PC-9 (cell line): ENCODE data around the gene SMIM3. TPM values are rescaled to one million over a fixed set of nuclear protein-coding genes. Genes with fewer than 3 reads are reported as not detected.

ENCODE experiments used
- BruUV-seq: library from RNA; stranded (reverse); fragments of 400-500 nt; replicated peaks from 2 replicates; lab custom pipeline; 2021; lab: Mats Ljungman, UMichigan
- CTCF ChIA-PET: fragments of 300-600 bp; sonication (Branson Sonifier 250); formaldehyde crosslinking; loops from one replicate; lab custom pipeline; 2022; ENCODE audit warnings: antibody characterized with exemption; lab: Charles Lee
- POLR2A ChIA-PET: fragments of 300-600 bp; sonication (Branson Sonifier 250); formaldehyde crosslinking; loops from one replicate; lab custom pipeline; 2022; ENCODE audit warnings: antibody characterized with exemption; ENCODE audit not compliant: unreplicated experiment; lab: Charles Lee
- DNase-seq, 2 experiments: peaks; one replicate each; pipeline versions ENCODE4 v3.0.0 to v3.0.0-alpha.2; 2015 to 2022; ENCODE audit warnings: mixed read lengths in 1 of 2
- H2AFZ ChIP-seq: fragments of 200-600 bp; sonication (generic); 2 replicates; pipeline ENCODE4 v1.8.1; 2017; ENCODE audit warnings: antibody characterized with exemption
- H3F3A ChIP-seq: fragments of 200-600 bp; sonication (generic); 2 replicates; pipeline ENCODE4 v1.8.1; 2017; ENCODE audit warnings: antibody characterized with exemption, mild to moderate bottlenecking, low read depth; ENCODE audit not compliant: insufficient read depth
- H3K27ac ChIP-seq: fragments of 200-600 bp; sonication (generic); 2 replicates; pipeline ENCODE4 v1.6.1; 2016; ENCODE audit warnings: mixed run types
- H3K27me3 ChIP-seq: fragments of 200-600 bp; sonication (generic); 2 replicates; pipeline ENCODE4 v1.6.1; 2016; ENCODE audit warnings: low read depth, mixed run types; ENCODE audit not compliant: insufficient read depth
- H3K36me3 ChIP-seq: fragments of 200-600 bp; sonication (generic); 2 replicates; pipeline ENCODE4 v1.6.1; 2016; ENCODE audit warnings: low read depth, mixed run types
- H3K4me1 ChIP-seq: fragments of 200-600 bp; sonication (generic); replicated peaks from 2 replicates; pipeline ENCODE4 v1.6.1; 2016; ENCODE audit warnings: mixed run types; ENCODE audit not compliant: insufficient read depth
- H3K4me2 ChIP-seq: fragments of 200-600 bp; sonication (generic); 2 replicates; pipeline ENCODE4 v1.6.1; 2017; ENCODE audit warnings: mixed run types
- H3K4me3 ChIP-seq: fragments of 200-600 bp; sonication (generic); 2 replicates; pipeline ENCODE4 v1.6.1; 2016; ENCODE audit warnings: mixed run types
- H3K79me2 ChIP-seq: fragments of 200-600 bp; sonication (generic); 2 replicates; pipeline ENCODE4 v1.6.1; 2017; ENCODE audit warnings: low read depth, mixed run types
- H3K9me2 ChIP-seq: fragments of 200-600 bp; sonication (generic); 2 replicates; pipeline ENCODE4 v1.8.1; 2017; ENCODE audit warnings: mild to moderate bottlenecking; ENCODE audit not compliant: insufficient read depth
- H3K9me3 ChIP-seq: fragments of 200-600 bp; sonication (generic); 2 replicates; pipeline ENCODE4 v1.8.1; 2016; ENCODE audit warnings: low read depth; ENCODE audit not compliant: insufficient read depth
- H4K20me1 ChIP-seq: fragments of 200-600 bp; sonication (generic); 2 replicates; pipeline ENCODE4 v1.8.1; 2017; ENCODE audit not compliant: insufficient read depth
- CTCF ChIP-seq: fragments of 200-600 bp; sonication (generic); conservative IDR thresholded peaks from 2 replicates; pipeline ENCODE4 v1.6.1; 2017; ENCODE audit warnings: mixed run types, antibody characterized with exemption, mild to moderate bottlenecking, moderate library complexity
- EZH2 ChIP-seq: fragments of 200-600 bp; sonication (generic); IDR thresholded peaks from 2 replicates; pipeline ENCODE4 v1.8.0; 2017; ENCODE audit warnings: antibody characterized with exemption, low read depth
- intact Hi-C: fragments of 100-400 bp; cut with micrococcal nuclease; formaldehyde crosslinking; loops from one replicate; pipeline ENCODE4 v1.10.0; 2022; ENCODE audit not compliant: unreplicated experiment
- total RNA-seq: library from RNA; stranded (reverse); gene quantifications from 2 replicates; pipeline ENCODE4 v1.2.3, GENCODE V29; 2021

Gene SMIM3
- total RNA-seq, 1 experiment from 2014 or later: 12.1 TPM

- Histone ChIP-seq H3K36me3 (no peaks in the 10 kb centered on the region), H2AFZ (no peak overlapping the region), H3K4me2 (peak overlapping the region; percentile 78), H3F3A (peaks cover 10% of the 10 kb centered on the region), H3K9me3 (no peaks in the 10 kb centered on the region), H4K20me1 (no peaks in the 10 kb centered on the region), H3K4me3 (peak overlapping the region; percentile 73; the same call in 1 of the 2 replicates), H3K27ac (no peak overlapping the region), H3K9me2 (no peaks in the 10 kb centered on the region), H3K4me1 (peaks cover 28% of the 10 kb centered on the region), H3K79me2 (no peaks in the 10 kb centered on the region), H3K27me3 (no peaks in the 10 kb centered on the region)
- no TSS peak for BruUV-seq
- DNase-seq: no peak
- CTCF ChIA-PET: interaction anchor here (0.6 to 0.7 kb wide), 2 partner anchors 218 to 942 kb away, joined by 4 read pairs; no protein-coding TSS in a partner anchor
- intact Hi-C loops: no loop called here
- POLR2A ChIA-PET: interaction anchor here (0.6 to 1.2 kb wide), 2 partner anchors 19 kb away, joined by 4 to 6 read pairs; partner anchors contain the start of gene DCTN4
- TF ChIP-seq EZH2 (no peak), CTCF (no peak)
Measured at GRCh38 chr5:150777685-150778084, 872 bp upstream of the SMIM3 start.

GRCh38 chr5:150778088-150778516 lies 455 bp upstream of the SMIM3 start:
- H3K36me3 ChIP-seq: no peaks in the 10 kb centered on the region
- CTCF ChIA-PET: interaction anchor here (0.6 to 1.3 kb wide), 4 partner anchors 11 to 942 kb away, joined by 3 to 4 read pairs (median 4); partner anchors contain the start of gene DCTN4
- peak overlapping the region; percentile 73; the same call in 1 of the 2 replicates for H3K4me3 ChIP-seq
- no peak for TF ChIP-seq CTCF
- no peak for TF ChIP-seq EZH2
- intact Hi-C loops: no loop called here
- no peaks in the 10 kb centered on the region for H3K9me3 ChIP-seq
- BruUV-seq: no TSS peak
- H3K4me1 ChIP-seq: peaks cover 32% of the 10 kb centered on the region
- H3K27ac ChIP-seq: no peak overlapping the region
- no peaks in the 10 kb centered on the region for H4K20me1 ChIP-seq
- peak overlapping the region; percentile 98 for H2AFZ ChIP-seq
- POLR2A ChIA-PET: interaction anchor here (0.7 to 1.2 kb wide), 2 partner anchors 12 to 19 kb away, joined by 3 to 4 read pairs; partner anchors contain the start of gene DCTN4
- peaks cover 14% of the 10 kb centered on the region for H3F3A ChIP-seq
- H3K4me2 ChIP-seq: peak overlapping the region; percentile 78
- H3K9me2 ChIP-seq: no peaks in the 10 kb centered on the region
- no peak for DNase-seq
- no peaks in the 10 kb centered on the region for H3K27me3 ChIP-seq
- H3K79me2 ChIP-seq: no peaks in the 10 kb centered on the region

- Histone ChIP-seq H3K4me2 (peak overlapping the region; percentile 78), H2AFZ (peak overlapping the region; percentile 98), H3K36me3 (no peaks in the 10 kb centered on the region), H3K4me1 (peaks cover 36% of the 10 kb centered on the region), H3F3A (peaks cover 16% of the 10 kb centered on the region), H3K9me3 (no peaks in the 10 kb centered on the region), H3K27me3 (no peaks in the 10 kb centered on the region), H3K79me2 (no peaks in the 10 kb centered on the region; the same call in 1 of the 2 replicates), H3K4me3 (peak overlapping the region; percentile 73), H3K9me2 (no peaks in the 10 kb centered on the region), H3K27ac (no peak overlapping the region), H4K20me1 (no peaks in the 10 kb centered on the region)
- CTCF ChIA-PET: interaction anchor here (0.5 to 1.3 kb wide), 3 partner anchors 9 to 349 kb away, joined by 3 to 5 read pairs (median 3); partner anchors contain the start of gene RBM22
- TF ChIP-seq EZH2: no peak
- no peak for TF ChIP-seq CTCF
- POLR2A ChIA-PET: interaction anchor here (0.6 kb wide), 1 partner anchor 875 kb away, joined by 3 read pairs; no protein-coding TSS in a partner anchor
- TSS peak; percentile 46 for BruUV-seq
- intact Hi-C loops: loop anchor here (1.0 to 5.0 kb wide), 2 partner anchors 21 to 217 kb away; no protein-coding TSS in a partner anchor
- DNase-seq: no peak
Measured at GRCh38 chr5:150779397-150780186, 1.0 kb downstream of the SMIM3 start.
